GM12875 (cell line): ENCODE data around the gene MMEL1.
A peak's percentile ranks its signal among the peaks of the same experiment; 100 is the strongest.

Experiments
- H3K4me3 ChIP-seq: one replicate; pipeline ENCODE4 v1.5.1; 2011; ENCODE audit warnings: low read depth, low read length, control low read depth
- TF ChIP-seq, protein P1 (sequence below): IDR thresholded peaks from 2 replicates; pipeline ENCODE4 v1.5.1; 2011; ENCODE audit warnings: low read depth, mild to moderate bottlenecking, control low read depth, inconsistent platforms, low read length, moderate library complexity, borderline replicate concordance; ENCODE audit not compliant: insufficient read depth

The MMEL1 gene

DNA sequence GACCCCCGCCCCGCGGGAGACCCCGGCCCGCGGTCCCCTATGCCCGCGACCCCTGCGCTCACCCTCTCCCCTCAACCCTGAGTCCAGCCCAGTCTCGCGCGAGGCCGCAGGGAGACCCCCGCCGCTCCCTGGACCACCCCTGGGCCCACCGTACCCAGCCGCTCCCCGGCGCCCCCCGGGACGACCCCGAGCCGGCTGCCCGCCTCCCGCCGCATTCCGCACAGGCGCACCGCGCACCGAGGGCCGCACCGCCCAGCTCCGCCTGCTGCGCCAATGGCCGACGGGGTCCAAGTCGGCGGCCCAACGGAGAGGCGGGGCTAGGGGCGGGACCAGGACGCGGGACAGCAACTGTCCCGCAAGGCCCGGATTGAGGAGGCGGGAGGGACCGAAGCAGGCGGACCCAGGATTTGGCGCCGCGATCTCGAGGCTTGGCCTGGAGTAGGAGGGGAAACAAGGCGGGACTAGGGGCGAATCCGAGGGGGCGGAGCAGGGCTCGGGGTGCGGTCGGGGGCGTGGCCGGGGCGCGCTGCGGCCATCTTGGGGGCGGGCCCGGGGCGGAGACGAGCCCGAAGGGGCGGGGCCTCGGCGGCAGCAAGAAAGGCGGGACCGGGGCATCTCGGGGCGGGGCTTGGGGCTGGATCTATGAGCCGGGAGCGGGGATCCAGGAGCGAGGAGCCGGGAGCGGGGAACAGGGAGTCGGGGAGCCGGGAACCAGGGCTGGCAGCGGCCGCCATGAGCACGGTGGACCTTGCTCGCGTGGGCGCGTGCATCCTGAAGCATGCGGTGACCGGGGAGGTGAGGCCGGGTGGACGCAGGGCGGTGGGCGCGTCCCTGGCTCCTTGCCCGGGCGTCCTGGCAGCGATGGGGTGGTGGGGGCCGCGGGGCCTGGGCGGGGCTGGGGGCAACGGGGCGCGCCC, 46.4 kb downstream of the MMEL1 start, which contains the start of gene PRXL2B:
Gene PRXL2B (plus strand): TSS at position 624 of the 917 bp plus-strand sequence. CDS start 109 bp downstream, at position 733.
- peak within 1 kb of the TSS; percentile 79 for H3K4me3 ChIP-seq
- TF ChIP-seq, protein P1, sequence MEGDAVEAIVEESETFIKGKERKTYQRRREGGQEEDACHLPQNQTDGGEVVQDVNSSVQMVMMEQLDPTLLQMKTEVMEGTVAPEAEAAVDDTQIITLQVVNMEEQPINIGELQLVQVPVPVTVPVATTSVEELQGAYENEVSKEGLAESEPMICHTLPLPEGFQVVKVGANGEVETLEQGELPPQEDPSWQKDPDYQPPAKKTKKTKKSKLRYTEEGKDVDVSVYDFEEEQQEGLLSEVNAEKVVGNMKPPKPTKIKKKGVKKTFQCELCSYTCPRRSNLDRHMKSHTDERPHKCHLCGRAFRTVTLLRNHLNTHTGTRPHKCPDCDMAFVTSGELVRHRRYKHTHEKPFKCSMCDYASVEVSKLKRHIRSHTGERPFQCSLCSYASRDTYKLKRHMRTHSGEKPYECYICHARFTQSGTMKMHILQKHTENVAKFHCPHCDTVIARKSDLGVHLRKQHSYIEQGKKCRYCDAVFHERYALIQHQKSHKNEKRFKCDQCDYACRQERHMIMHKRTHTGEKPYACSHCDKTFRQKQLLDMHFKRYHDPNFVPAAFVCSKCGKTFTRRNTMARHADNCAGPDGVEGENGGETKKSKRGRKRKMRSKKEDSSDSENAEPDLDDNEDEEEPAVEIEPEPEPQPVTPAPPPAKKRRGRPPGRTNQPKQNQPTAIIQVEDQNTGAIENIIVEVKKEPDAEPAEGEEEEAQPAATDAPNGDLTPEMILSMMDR: no peak

DNA sequence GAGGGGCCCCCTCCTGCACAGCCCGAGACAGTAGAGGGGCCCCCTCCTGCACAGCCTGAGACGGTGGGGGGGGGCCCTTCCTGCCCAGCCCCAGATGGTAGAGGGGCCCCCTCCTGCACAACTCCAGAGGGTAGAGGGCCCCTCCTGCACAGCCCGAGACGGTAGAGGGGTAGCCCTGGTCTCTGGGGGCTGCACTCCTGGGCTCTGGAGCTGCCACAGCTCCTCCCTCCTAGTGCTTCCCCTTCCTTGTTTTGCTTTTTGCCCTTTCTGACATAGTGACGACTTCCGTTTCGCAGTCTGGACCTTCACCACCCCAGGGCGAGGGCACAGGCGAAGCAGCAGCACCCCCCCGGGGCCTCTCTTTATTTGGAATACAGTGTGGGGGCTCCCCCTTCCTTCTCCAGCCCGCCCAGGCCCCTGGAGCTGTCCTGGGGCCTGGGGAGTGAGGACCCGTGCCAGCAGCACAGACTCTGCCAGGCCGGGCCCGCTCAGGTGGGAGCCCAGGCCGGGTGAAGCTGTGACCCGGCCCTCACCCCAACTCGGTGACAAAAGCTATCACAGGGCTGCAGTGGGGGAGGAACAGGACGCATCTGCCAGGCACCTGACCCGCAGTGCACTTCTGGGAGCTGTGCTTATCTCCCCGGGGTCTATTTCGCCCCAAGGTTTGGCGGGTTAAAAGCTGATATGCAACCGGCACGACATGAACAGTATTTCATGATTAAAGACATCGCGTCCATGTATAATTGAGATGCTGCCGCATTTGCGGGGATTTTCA, 47.3 kb downstream of the MMEL1 start:
- peak overlapping the region; percentile 79 for H3K4me3 ChIP-seq
- TF ChIP-seq, protein P1: no peak

- H3K4me3 ChIP-seq: peak overlapping the region; percentile 79
Measured at GRCh38 chr1:2584686-2585317, 48.0 kb downstream of the MMEL1 start.

DNA sequence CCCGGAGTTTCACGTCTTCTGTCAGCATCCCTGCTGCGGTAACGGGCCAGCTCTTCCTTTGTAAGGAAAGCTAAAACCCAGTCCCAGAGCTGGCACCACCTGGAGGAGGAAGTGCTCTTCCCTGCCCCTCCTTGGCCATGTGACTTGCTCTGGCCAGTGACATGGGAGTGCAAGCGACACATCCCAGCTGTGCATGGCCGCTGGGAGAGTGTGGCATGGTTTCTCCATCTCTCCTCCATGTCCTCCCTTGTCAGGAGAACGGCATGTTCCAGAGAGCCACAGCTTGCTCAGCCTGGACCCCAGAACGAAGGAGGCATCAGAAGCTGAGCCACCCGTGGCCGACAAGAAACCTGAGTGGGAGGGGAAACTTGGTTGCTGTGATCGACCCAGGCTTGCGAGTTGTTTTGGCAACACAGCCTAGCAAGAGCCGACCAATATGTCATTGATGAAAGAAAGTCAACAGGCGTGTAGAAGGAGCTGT, 48.9 kb downstream of the MMEL1 start:
- TF ChIP-seq, protein P1: no peak
- H3K4me3 ChIP-seq: no peak overlapping the region

More at GRCh38 chr1:2584686-2585317, 48.0 kb downstream of the MMEL1 start:
- TF ChIP-seq, protein P1: no peak

GRCh38 chr1:2583331-2583791, 49.5 kb downstream of the MMEL1 start:
- no peak overlapping the region for H3K4me3 ChIP-seq
- TF ChIP-seq, protein P1: no peak

DNA sequence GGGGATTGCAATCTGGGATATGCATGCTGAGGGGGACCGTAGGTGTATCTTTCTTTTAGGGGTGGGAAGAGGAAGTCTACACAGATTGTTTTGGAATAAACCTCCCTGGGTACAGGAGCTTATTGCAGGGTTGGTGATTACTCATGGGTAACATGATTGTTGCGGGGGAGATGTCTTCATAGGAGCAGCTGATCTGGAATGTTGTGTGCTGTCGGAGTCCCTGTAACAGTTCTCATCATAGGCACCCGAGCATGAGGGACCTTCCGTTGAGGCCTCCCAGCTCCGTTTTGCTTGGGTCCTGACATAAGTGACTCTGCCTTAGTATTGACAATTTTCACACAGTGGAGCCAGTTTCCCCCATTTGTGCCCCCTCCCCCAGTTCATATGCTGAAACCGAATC, 50.4 kb downstream of the MMEL1 start:
- TF ChIP-seq, protein P1: no peak
- H3K4me3 ChIP-seq: no peak overlapping the region
